NCI-H82 treated with DMSO at 0.1 percent for 48 hours (cell line): ENCODE data around the gene SLCO2A1.

Source experiments
- DNase-seq: peaks from one replicate; lab custom pipeline; 2025; ENCODE audit not compliant: unreplicated experiment; lab: John Stamatoyannopoulos, UW

SLCO2A1 gene

DNA sequence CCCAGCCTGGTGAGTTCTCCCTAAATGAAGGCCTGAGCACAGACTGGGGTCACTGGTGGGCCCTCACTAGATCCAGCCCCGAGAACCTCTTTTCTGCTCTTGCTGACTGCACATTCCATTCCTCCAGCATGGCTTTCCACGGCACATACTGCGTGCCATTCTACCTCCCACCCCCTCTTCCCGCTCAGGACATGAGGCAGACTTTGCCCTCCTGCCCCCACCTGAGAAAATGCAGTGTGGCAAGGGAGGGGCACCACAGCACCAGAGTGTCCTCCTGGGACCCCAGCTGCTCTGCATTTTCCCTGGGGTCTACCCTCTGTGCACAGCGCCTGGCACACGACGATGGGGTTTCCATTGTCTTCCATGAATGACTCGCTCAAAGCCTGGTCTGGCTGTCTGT lies 6.1 kb upstream of the SLCO2A1 start:
- DNase-seq = no peak

GRCh38 chr3:134034005-134034785 lies 4.5 kb upstream of the SLCO2A1 start:
- no peak for DNase-seq

- DNase-seq = no peak
These were observed 3.7 kb upstream of the SLCO2A1 start for GRCh38 chr3:134033315-134033996.

DNA sequence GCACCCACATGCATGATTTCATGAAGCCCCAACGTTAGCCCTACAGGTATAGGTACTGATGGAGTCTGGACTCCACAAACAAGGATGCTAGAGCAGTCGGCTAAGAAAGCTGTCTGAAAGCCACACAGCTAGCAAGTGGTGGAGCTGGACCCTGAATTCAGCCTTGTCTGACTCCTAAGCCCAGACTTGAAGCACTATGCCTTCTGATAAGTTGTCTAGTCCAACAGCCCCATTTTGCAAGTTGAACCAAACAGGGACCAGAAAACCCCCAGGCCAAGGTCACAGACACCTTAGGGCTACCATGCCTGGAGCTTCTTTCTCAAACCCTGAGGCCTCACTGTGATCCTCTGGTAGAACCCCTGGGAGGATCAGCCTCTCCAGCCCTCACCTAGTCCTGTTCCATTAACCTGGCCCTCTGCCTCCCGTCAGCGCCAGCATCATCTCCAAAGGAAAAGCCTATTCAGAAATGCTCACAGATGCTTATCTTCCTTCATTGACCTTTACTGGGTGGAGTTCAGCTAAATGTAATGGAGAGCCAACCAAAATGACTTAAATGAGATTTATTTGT lies 1.7 kb upstream of the SLCO2A1 start:
- DNase-seq = no peak

- DNase-seq = no peak
These were observed 938 bp upstream of the SLCO2A1 start for GRCh38 chr3:134030379-134031347.

GRCh38 chr3:134029256-134029733 lies 430 bp downstream of the SLCO2A1 start:
- DNase-seq = no peak

DNA sequence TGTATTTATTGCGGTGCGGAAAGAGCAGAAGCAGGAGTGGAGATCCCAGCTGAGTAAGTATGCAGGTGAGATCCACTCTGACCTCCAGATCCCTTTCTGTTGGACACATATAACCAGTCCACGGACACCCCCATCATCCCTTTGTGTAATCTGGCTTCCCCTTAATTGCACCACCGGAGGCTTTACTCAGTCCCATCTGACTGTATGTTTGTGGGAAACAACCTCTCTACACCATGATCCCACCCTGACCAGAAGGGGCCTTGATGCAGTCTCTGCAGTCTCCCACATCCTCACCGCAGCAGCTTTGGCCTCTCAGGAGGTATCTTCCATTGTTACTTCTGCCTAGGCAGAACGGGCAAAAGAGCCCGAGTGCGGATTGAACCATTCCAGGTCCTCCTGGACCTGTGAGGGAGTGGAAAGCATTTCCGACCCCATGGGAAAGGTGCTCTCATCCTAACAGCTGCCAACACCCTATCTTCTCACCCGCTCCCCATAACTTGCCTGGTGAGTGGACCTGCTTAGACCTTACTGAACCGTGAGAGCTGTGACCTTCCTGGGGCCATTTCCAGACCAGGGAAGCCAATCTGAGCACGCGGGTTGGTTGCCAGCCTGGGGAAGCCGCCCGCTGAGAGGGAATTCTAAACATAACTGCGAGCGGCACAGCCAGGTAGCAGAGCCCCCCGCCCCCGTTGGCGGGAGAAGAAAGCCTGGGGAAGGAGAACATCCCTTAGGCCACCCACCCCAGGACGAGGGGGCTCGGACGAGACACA lies 1.1 kb downstream of the SLCO2A1 start:
- no peak for DNase-seq

DNA sequence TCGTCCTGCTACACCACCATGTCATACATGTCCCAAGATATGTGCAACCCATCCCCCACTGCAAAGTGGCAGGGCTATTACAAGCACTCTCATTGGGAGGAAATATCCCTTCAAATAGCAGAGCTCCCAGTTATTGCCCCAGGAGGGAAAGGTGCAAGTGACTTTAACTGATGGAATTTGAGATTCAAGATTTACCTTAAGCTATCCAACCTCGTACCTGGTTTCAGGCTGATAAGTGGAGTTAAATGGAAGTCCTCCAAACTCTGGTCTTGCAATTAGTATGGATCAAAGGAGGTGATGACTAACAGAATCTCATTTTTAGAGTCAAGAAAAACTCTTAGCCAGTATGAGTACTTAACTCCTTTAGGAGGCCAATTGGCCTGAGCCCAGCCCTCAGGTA lies 2.1 kb downstream of the SLCO2A1 start:
- DNase-seq = no peak

DNA sequence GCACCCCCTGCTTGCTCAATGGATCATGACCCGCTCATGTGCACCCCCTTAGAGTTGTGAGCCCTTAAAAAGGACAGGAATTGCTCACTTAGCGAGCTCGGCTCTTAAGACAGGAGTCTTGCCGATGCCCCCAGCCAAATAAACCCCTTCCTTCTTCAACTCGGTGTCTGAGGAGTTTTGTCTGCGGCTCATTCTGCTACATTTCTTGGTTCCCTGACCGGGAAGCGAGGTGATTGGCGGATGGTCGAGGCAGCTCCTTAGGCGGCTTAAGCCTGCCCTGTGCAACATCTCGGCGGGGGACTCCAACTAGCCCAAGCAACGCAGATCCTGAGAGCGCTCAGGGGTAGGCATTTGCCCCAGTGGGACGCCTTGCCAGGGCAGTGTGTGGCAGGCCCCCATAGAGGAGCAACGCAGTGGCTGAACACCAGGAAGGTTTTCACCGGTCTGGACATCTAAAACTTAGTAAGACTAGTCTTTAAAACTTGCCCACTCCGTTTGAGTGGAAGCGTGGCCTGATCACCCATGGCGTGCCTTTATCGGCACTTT lies 9.5 kb downstream of the SLCO2A1 start:
- no peak for DNase-seq

DNA sequence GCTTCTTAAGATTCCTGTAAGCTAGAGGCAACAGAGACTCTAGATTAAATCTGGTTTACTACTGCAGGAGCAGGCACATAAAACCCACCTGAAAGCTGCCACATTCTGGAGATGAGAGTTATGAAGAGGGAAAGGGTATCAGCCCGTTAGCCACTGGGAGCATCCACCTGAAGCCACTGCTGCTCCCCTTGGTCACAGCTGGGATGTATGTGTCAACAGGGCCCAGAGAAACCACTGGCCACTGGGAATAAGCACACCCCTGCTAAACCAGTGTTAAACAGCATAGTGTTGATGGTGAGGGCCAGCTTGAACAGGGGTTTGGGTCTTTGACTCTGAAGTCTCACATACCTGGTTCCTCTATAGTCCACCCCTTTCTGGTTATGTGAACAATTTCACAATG lies 10.9 kb downstream of the SLCO2A1 start:
- no peak for DNase-seq

- DNase-seq = no peak
These were observed 11.3 kb downstream of the SLCO2A1 start for GRCh38 chr3:134018406-134018805.

- DNase-seq = no peak
These were observed 12.2 kb downstream of the SLCO2A1 start for GRCh38 chr3:134017490-134017889.

- DNase-seq = no peak
These were observed 15.5 kb downstream of the SLCO2A1 start for GRCh38 chr3:134014270-134014669.

- no peak for DNase-seq
These were observed 16.4 kb downstream of the SLCO2A1 start for GRCh38 chr3:134013280-134013679.

GRCh38 chr3:134009345-134010000 lies 20.3 kb downstream of the SLCO2A1 start:
- no peak for DNase-seq

- no peak for DNase-seq
These were observed 21.0 kb downstream of the SLCO2A1 start for GRCh38 chr3:134008630-134009156.

DNA sequence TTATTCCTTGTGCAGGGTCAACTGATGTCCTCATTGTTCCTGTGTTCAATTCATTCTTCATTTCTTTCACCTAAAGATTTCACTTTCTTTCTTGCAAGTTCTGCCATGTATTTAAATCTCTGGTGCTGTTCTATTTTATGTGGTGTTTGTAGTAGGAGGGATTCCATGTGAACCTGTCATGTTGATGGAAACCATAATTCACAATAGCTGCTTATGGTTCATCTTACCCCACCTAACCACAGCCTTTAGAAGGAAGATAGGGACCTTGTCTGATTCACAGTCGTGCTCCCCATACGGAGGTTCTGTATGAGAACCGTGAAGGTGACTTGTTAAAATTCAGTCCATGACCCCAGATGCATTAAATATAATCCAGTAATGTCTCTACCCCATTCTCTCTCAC lies 21.9 kb downstream of the SLCO2A1 start:
- no peak for DNase-seq

- DNase-seq = no peak
These were observed 24.9 kb downstream of the SLCO2A1 start for GRCh38 chr3:134004841-134005240.

GRCh38 chr3:134003066-134003465 lies 26.7 kb downstream of the SLCO2A1 start:
- DNase-seq = no peak
